Heart left ventricle (tissue), 16 donors: ENCODE data around the gene HOXC5. TPM values are rescaled to one million over a fixed set of nuclear protein-coding genes. Genes with fewer than 3 reads are reported as not detected.
A peak's percentile ranks its signal among the peaks of the same experiment; 100 is the strongest.

Source experiments
- ATAC-seq, 4 donors: fragments of 200-7000 bp; cut with Tn5 transposase; one replicate each; pipeline ENCODE4 v1.9.1; 2020 to 2022; ENCODE audit warnings: moderate library complexity in 4 of 4, mild to moderate bottlenecking in 3 of 4, moderate number of reproducible peaks in 1 of 4
- DNase-seq, 5 donors: peaks; one replicate each; pipeline ENCODE4 v3.0.0-alpha.2; 2020
- H3K27ac ChIP-seq, 12 donors: fragments of 200-600 bp; sonication (generic) in 4 of 12; one replicate each; pipeline versions ENCODE4 v1.5.0 to v1.8.0; 2016 to 2022; ENCODE audit warnings: mild to moderate bottlenecking in 2 of 12
- H3K27me3 ChIP-seq, 9 donors: fragments of 200-600 bp; sonication (generic) in 2 of 9; one replicate each; pipeline versions ENCODE4 v1.5.1 to v1.8.0; 2016 to 2022; ENCODE audit warnings: mild to moderate bottlenecking in 3 of 9
- H3K36me3 ChIP-seq, 9 donors: fragments of 200-600 bp; sonication (generic) in 2 of 9; one replicate each; pipeline versions ENCODE4 v1.5.0 to v1.8.0; 2018 to 2022; ENCODE audit warnings: mild to moderate bottlenecking in 2 of 9
- H3K4me1 ChIP-seq, 12 donors: fragments of 200-600 bp; sonication (generic) in 4 of 12; one replicate each; pipeline versions ENCODE4 v1.5.0 to v1.8.0; 2016 to 2022; ENCODE audit warnings: mild to moderate bottlenecking in 3 of 12
- H3K4me3 ChIP-seq, 12 donors: fragments of 200-600 bp; sonication (generic) in 4 of 12; one replicate each; pipeline versions ENCODE4 v1.5.0 to v1.8.0; 2017 to 2022; ENCODE audit warnings: mild to moderate bottlenecking in 9 of 12, moderate library complexity in 4 of 12
- H3K9me3 ChIP-seq, 12 donors: fragments of 200-600 bp; sonication (generic) in 4 of 12; one replicate each; pipeline versions ENCODE4 v1.5.0 to v1.8.0; 2016 to 2022; ENCODE audit warnings: mild to moderate bottlenecking in 1 of 12
- POLR2A ChIP-seq, 2 donors: fragments of 450-650 bp; IDR thresholded peaks; one replicate each; pipeline ENCODE4 v1.6.1; 2017; ENCODE audit warnings: antibody characterized with exemption in 2 of 2, mild to moderate bottlenecking in 2 of 2, moderate library complexity in 2 of 2
- WGBS, 4 donors: extraction: QIAGEN DNeasy Blood & Tissue Kit in 2 of 4; methylation state at CpG; one replicate each; pipeline versions ENCODE4 v1.1.5 to v1.1.7; 2013 to 2018; 5-methylcytosine and 5-hydroxymethylcytosine counted together
- intact Hi-C, 10 donors: fragments of 100-400 bp; cut with DNase I; formaldehyde crosslinking; loops; one replicate each; pipeline versions ENCODE4 v1.11.1 to v1.14.2; 2022
- polyA plus RNA-seq, 2 donors: library from polyadenylated mRNA; stranded (reverse); fragments of 200-250 nt; gene quantifications; one replicate each; pipeline ENCODE4 v1.2.3, GENCODE V29; 2013
- total RNA-seq, 9 donors: library from RNA; depleted of rRNA in 2 of 9; stranded (reverse); fragments of >200 nt in 2 of 9; fragmentation: NEBNext Ultra II Directional in 3 of 9; extraction: Animal tissue kit (Norgen Biotek cat#: 25700) in 3 of 9; gene quantifications; one replicate each; pipeline versions ENCODE4 v1.1.0 to v1.2.4, GENCODE V29; 2016 to 2023
- TF ChIP-seq, protein P1 (sequence below), 12 donors: fragments of 200-600 bp; sonication (generic) in 4 of 12; IDR thresholded peaks; one replicate each; pipeline versions ENCODE4 v1.5.0 to v1.8.0; 2018 to 2022; ENCODE audit warnings: antibody characterized with exemption in 12 of 12, mild to moderate bottlenecking in 5 of 12
- donor health status: ischemic (EF 13 %, LVEDD 7.1; RV severe dilation, severe dysfunction).
- donor health status: healthy with polysubstance abuse.
- donor health status: DM: no; HTN: yes; CAD: no.
- donor health status: DM: no; HTN: no; CAD: no.
- donor health status: ischemic (EF 25% LVEDD 6.9; RV normal size, moderate dysfunction).
- donor health status: ischemic (EF 25% LVEDD 5.7; RV mildly dilated, moderate dysfunction).
- donor health status: healthy.
- donor health status: DM: yes; HTN: yes; CAD: no.
- donor health status: ischemic (EF 35%, LVEDD 5.7; RV mildly dilated, moderate dysfunction).
- donor health status: nonischemic (EF 11% LVEDD 7.7; RV severe dilation, severe dysfunction).
- donor health status: DM: yes; HTN: yes; CAD: no.
- donor health status: PGD.
- donor health status: ischemic (EF 29% LVEDD 5.4; RV normal size, mild dysfunction).
- donor health status: nonischemic (EF 23%, LVEDD 6.1; RV moderate dilation, normal function).

The HOXC5 gene
- total and polyA plus RNA-seq, 11 donors = not detected

DNA sequence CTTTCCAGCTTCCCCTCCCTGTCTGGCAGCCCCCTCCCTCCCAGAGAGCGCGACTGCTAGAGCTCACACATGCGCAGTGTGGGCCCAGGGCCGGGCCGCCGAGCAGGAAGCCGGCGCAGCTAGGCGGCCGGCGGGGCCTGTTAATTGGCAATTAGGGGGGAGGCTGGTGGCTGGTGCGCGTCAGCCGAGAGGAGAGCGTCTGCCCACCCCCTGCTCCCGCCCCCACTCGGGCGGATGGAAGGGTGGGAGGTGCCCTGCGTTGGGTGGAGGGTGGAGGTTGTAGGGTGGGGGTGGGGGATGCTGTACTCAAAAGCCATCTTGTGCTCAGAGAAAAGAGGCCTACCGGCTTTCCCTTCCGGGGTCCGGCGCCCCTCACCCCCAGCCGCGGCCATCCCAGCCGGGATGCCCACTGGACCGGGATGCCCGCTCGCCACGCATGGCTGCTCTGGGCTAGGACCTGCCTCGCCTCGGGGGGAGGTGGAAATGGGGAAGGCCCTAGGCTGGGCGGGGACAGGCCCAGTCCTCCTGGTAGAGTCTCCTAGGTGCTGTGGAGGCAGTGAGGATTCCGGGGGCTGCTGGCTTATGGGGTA lies 14.9 kb upstream of the HOXC5 start:
- no peak for TF ChIP-seq POLR2A (IDR thresholded peaks at IDR 0.05)
- TF ChIP-seq, protein P1, sequence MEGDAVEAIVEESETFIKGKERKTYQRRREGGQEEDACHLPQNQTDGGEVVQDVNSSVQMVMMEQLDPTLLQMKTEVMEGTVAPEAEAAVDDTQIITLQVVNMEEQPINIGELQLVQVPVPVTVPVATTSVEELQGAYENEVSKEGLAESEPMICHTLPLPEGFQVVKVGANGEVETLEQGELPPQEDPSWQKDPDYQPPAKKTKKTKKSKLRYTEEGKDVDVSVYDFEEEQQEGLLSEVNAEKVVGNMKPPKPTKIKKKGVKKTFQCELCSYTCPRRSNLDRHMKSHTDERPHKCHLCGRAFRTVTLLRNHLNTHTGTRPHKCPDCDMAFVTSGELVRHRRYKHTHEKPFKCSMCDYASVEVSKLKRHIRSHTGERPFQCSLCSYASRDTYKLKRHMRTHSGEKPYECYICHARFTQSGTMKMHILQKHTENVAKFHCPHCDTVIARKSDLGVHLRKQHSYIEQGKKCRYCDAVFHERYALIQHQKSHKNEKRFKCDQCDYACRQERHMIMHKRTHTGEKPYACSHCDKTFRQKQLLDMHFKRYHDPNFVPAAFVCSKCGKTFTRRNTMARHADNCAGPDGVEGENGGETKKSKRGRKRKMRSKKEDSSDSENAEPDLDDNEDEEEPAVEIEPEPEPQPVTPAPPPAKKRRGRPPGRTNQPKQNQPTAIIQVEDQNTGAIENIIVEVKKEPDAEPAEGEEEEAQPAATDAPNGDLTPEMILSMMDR (IDR thresholded peaks at IDR 0.05) = peak in 1 of 12 donors; percentile 7
- peaks cover 0 to 50% (median 24%) of the 10 kb centered on the region in 12 donors for H3K4me1 ChIP-seq
- ATAC-seq (peak; percentile 63 to 88 (median 86)), DNase-seq (peak; percentile 38 to 86 (median 67))
- no peaks in the 10 kb centered on the region for H3K9me3 ChIP-seq
- H3K27me3 ChIP-seq = peaks cover 48 to 97% (median 79%) of the 10 kb centered on the region in 9 donors
- intact Hi-C loops = no loop called here
- peak overlapping the region in 3 of 12 donors; percentile 24 to 39 (median 25) for H3K27ac ChIP-seq
- peak overlapping the region; percentile 13 to 56 (median 48) for H3K4me3 ChIP-seq
- no peaks in the 10 kb centered on the region for H3K36me3 ChIP-seq
- WGBS, 4 donors = 0 to 8% (median 4%) methylated on average over 8 to 34 of the region's 34 CpGs

GRCh38 chr12:54018468-54018984 lies 14.3 kb upstream of the HOXC5 start:
- WGBS, 4 donors = 42 to 52% (median 48%) methylated on average over 23 to 29 of the region's 29 CpGs
- peaks cover 0 to 50% (median 24%) of the 10 kb centered on the region in 12 donors for H3K4me1 ChIP-seq
- no peaks in the 10 kb centered on the region for H3K36me3 ChIP-seq
- ATAC-seq = no peak
- H3K27ac ChIP-seq = peak overlapping the region in 2 of 12 donors; percentile 24 to 25
- H3K9me3 ChIP-seq = no peaks in the 10 kb centered on the region
- H3K27me3 ChIP-seq = peaks cover 43 to 97% (median 79%) of the 10 kb centered on the region in 9 donors
- intact Hi-C loops = no loop called here
- peak overlapping the region in 7 of 12 donors; percentile 41 to 56 (median 49) for H3K4me3 ChIP-seq
- no peak for TF ChIP-seq POLR2A (IDR thresholded peaks at IDR 0.05)
- TF ChIP-seq, protein P1 (IDR thresholded peaks at IDR 0.05) = no peak
- DNase-seq = no peak

GRCh38 chr12:54019091-54019811 lies 13.6 kb upstream of the HOXC5 start:
- ATAC-seq = no peak
- Histone ChIP-seq H3K9me3 (no peaks in the 10 kb centered on the region), H3K4me3 (peak overlapping the region in 2 of 12 donors; percentile 10 to 11), H3K27ac (peak overlapping the region in 8 of 12 donors; percentile 9 to 75 (median 46)), H3K27me3 (peaks cover 45 to 98% (median 78%) of the 10 kb centered on the region in 9 donors), H3K4me1 (peaks cover 0 to 48% (median 23%) of the 10 kb centered on the region in 12 donors), H3K36me3 (no peaks in the 10 kb centered on the region)
- intact Hi-C loops = no loop called here
- no peak for TF ChIP-seq POLR2A (IDR thresholded peaks at IDR 0.05)
- TF ChIP-seq, protein P1 (IDR thresholded peaks at IDR 0.05) = no peak
- no peak for DNase-seq
- WGBS, 4 donors = 42 to 54% (median 45%) methylated on average over 29 to 43 of the region's 43 CpGs
